ENCODE measurements around the gene CCNQ. TPM values are rescaled to one million over a fixed set of nuclear protein-coding genes. Genes with fewer than 3 reads are reported as not detected.

CCNQ gene
- total and polyA plus RNA-seq, 2 of the 8 experiments (the other 6 are each of a cell fraction or from before 2014, with no cell fraction given): 16.6 to 32.1 TPM

DNA sequence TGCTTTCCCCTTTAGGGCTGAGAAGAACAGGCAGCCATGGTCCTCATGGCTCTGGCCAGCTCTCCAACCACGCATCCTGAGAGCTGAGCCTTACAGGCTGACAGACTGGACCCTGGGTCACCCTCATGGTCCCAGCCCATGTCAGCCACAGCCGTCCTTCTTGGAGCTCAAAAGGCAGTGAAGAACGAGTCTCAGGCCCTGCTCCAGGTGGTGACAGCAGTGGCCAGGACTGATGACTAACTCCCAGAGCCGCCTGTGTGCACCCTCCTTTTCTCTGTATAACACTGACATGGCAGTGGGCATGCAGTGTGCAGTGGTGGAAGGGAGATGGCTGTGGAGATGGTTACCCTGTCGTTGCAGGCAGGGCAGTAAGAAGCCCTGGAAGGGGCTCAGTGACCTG, 37.8 kb upstream of the CCNQ start:
- Histone ChIP-seq H3K4me1 (replicated peaks in 1 of 4; ENCODE audit: control insufficient read depth in 3 of 4, insufficient read depth in 4 of 4, low read length in 3 of 4) (peaks cover 0 to 7% (median 3%) of the 10 kb centered on the region in 4 experiments; a peak in 2 of 7 replicates), H3K23ac (ENCODE audit: insufficient read length) (no peak overlapping the region), H4K8ac (ENCODE audit: extremely low read depth, insufficient read depth, low read length) (no peak overlapping the region), H3K4me2 (ENCODE audit: insufficient read depth in 1 of 2, low read depth in 2 of 2, low read length in 2 of 2) (no peak overlapping the region), H2BK12ac (ENCODE audit: low read depth, low read length) (no peak overlapping the region), H2AK5ac (ENCODE audit: low read depth, low read length) (no peak overlapping the region), H4K5ac (ENCODE audit: insufficient read length, low read depth, low read length) (no peak overlapping the region), H3K27me3 (replicated peaks in 1 of 4; ENCODE audit: control insufficient read depth in 3 of 4, extremely low read depth in 1 of 4, insufficient read depth in 3 of 4, low read length in 3 of 4) (peaks cover 0 to 14% (median 13%) of the 10 kb centered on the region in 4 experiments; a peak in 6 of 7 replicates), H2BK15ac (ENCODE audit: low read length) (no peak overlapping the region), H4K20me1 (replicated peaks in 1 of 2; ENCODE audit: control insufficient read depth in 1 of 2, insufficient read depth in 2 of 2, low read length in 2 of 2) (no peaks in the 10 kb centered on the region), H2BK5ac (ENCODE audit: low read depth, low read length) (no peak overlapping the region), H3K4ac (replicated peaks; ENCODE audit: insufficient read length, low read depth, low read length) (no peak overlapping the region), H3K56ac (replicated peaks; ENCODE audit: insufficient read length, low read depth, low read length) (no peak overlapping the region), H3K27ac (ENCODE audit: low read depth, low read length) (no peak overlapping the region), H3K18ac (ENCODE audit: extremely low read depth, low read length) (no peak overlapping the region), H4K91ac (replicated peaks; ENCODE audit: insufficient read length, low read length) (no peak overlapping the region), H3K36me3 (ENCODE audit: control insufficient read depth in 2 of 4, insufficient read depth in 4 of 4, low read length in 3 of 4) (no peaks in the 10 kb centered on the region), H3K79me1 (ENCODE audit: low read depth, low read length) (no peaks in the 10 kb centered on the region), H2AFZ (ENCODE audit: low read length) (no peak overlapping the region), H3K14ac (ENCODE audit: insufficient read length) (no peak overlapping the region), H3K9me3 (ENCODE audit: insufficient read depth in 2 of 2, low read depth in 1 of 2, low read length in 1 of 2) (no peaks in the 10 kb centered on the region), H3K9ac (replicated peaks in 1 of 4; ENCODE audit: extremely low read depth in 1 of 4, low read depth in 3 of 4, low read length in 3 of 4) (no peak overlapping the region), H3K4me3 (ENCODE audit: extremely low read depth in 1 of 4, insufficient read depth in 2 of 4, low read depth in 3 of 4, low read length in 4 of 4) (no peak overlapping the region), H2BK120ac (replicated peaks; ENCODE audit: low read depth, low read length) (no peak overlapping the region), H3K79me2 (ENCODE audit: control insufficient read depth in 1 of 2, insufficient read depth in 2 of 2, low read length in 2 of 2) (no peaks in the 10 kb centered on the region), H2BK20ac (ENCODE audit: low read length) (no peak overlapping the region), H3K23me2 (ENCODE audit: low read depth, low read length) (no peaks in the 10 kb centered on the region; the same call in 1 of the 2 replicates)
- ChIA-PET POLR2A (ENCODE audit: partially characterized antibody) (no interaction called here), CTCF (ENCODE audit: partially characterized antibody) (interaction anchor here (0.7 to 21.6 kb wide), 15 partner anchors 15 to 98 kb away, joined by 3 to 408 read pairs (median 5); partner anchors contain the start of genes CCNQ and DUSP9)
- FAIRE-seq (no peak), DNase-seq (ENCODE audit: low read depth in 1 of 2, low spot score in 2 of 2) (no peak)
- WGBS, 2 experiments (ENCODE audit: extremely low coverage in 1 of 2, insufficient coverage in 1 of 2, insufficient read length in 1 of 2, insufficient replicate concordance in 2 of 2, low coverage in 1 of 2, low lambda C conversion rate in 2 of 2, missing lambda C conversion rate in 1 of 2): 79% methylated on average over 5 of the region's 5 CpGs; no CpG with 5 or more reads in 1 of the 2 experiments
- TF ChIP-seq BRCA1 (IDR thresholded peaks at IDR 0.05; ENCODE audit: low read depth, low read length): no peak
- TF ChIP-seq SIX5 (IDR thresholded peaks at IDR 0.05; ENCODE audit: low read depth, low read length): no peak
- TF ChIP-seq SIRT6 (IDR thresholded peaks at IDR 0.05; ENCODE audit: low read length): no peak
- TF ChIP-seq GABPA (IDR thresholded peaks at IDR 0.05; ENCODE audit: borderline replicate concordance, insufficient read depth, low read length): no peak
- TF ChIP-seq TEAD4 (IDR thresholded peaks at IDR 0.05; ENCODE audit: low read depth, low read length): no peak
- TF ChIP-seq POU5F1 (IDR thresholded peaks at IDR 0.05; ENCODE audit: low read depth, low read length): no peak
- TF ChIP-seq BACH1 (IDR thresholded peaks at IDR 0.05; ENCODE audit: low read length): no peak
- no peak for TF ChIP-seq ASH2L (IDR thresholded peaks at IDR 0.05; ENCODE audit: low read length)
- TF ChIP-seq GTF2F1 (IDR thresholded peaks at IDR 0.05; ENCODE audit: borderline replicate concordance, low read depth, low read length): no peak
- TF ChIP-seq FOSL1 (IDR thresholded peaks at IDR 0.05; ENCODE audit: insufficient read depth, low read depth, low read length): no peak

Data from H1 (cell line).